SK-N-SH treated with all-trans-retinoic acid at 6 μM for 48 hours (cell line): ENCODE data around the gene RPE65.
A peak's percentile ranks its signal among the peaks of the same experiment; 100 is the strongest.

Source experiments
- ATAC-seq: fragments of 200-7000 bp; cut with Tn5 transposase; 3 replicates; pipeline ENCODE4 v1.9.1; 2020; ENCODE audit warnings: mild to moderate bottlenecking, moderate library complexity
- ARNTL ChIP-seq: fragments of 450-650 bp; formaldehyde crosslinking; IDR thresholded peaks from 2 replicates; pipeline ENCODE4 v1.5.0; 2020; ENCODE audit warnings: low read depth, mild to moderate bottlenecking, moderate library complexity, borderline replicate concordance
- BACH2 ChIP-seq: fragments of 250-450 bp; sonication (Bioruptor Pico); IDR thresholded peaks from 2 replicates; pipeline ENCODE4 v1.9.0; 2021; ENCODE audit warnings: mild to moderate bottlenecking, borderline replicate concordance
- CSDC2 ChIP-seq: fragments of 250-450 bp; sonication (Bioruptor Pico); IDR thresholded peaks from 2 replicates; pipeline ENCODE4 v1.5.0; 2020; ENCODE audit warnings: mild to moderate bottlenecking, moderate library complexity
- CSRNP3 ChIP-seq: fragments of 250-450 bp; sonication (Bioruptor Pico); IDR thresholded peaks from 2 replicates; pipeline ENCODE4 v1.5.1; 2021; ENCODE audit warnings: mild to moderate bottlenecking, moderate library complexity
- ESRRG ChIP-seq: fragments of 250-450 bp; sonication (Bioruptor Pico); IDR thresholded peaks from 2 replicates; pipeline ENCODE4 v1.6.1; 2021; ENCODE audit warnings: mild to moderate bottlenecking
- GLIS3 ChIP-seq: fragments of 250-450 bp; sonication (Bioruptor Pico); IDR thresholded peaks from 2 replicates; pipeline ENCODE4 v1.5.0; 2020; ENCODE audit warnings: mild to moderate bottlenecking, moderate library complexity
- ISL1 ChIP-seq: fragments of 250-450 bp; sonication (Bioruptor Pico); IDR thresholded peaks from 2 replicates; pipeline ENCODE4 v2.1.2; 2022; ENCODE audit warnings: mild to moderate bottlenecking, moderate library complexity
- OSR1 ChIP-seq: fragments of 250-450 bp; sonication (Bioruptor Pico); IDR thresholded peaks from 2 replicates; pipeline ENCODE4 v1.8.0; 2022; ENCODE audit warnings: moderate library complexity, mild to moderate bottlenecking, inconsistent platforms
- PATZ1 ChIP-seq: fragments of 250-450 bp; sonication (Bioruptor Pico); IDR thresholded peaks from 2 replicates; pipeline ENCODE4 v1.8.0; 2020; ENCODE audit warnings: mild to moderate bottlenecking, moderate library complexity, borderline replicate concordance
- PPARA ChIP-seq: fragments of 250-450 bp; sonication (Bioruptor Pico); IDR thresholded peaks from 2 replicates; pipeline ENCODE4 v1.5.0; 2020; ENCODE audit warnings: mild to moderate bottlenecking, borderline replicate concordance
- RARB ChIP-seq: fragments of 250-450 bp; sonication (Bioruptor Pico); IDR thresholded peaks from 2 replicates; pipeline ENCODE4 v1.8.0; 2021; ENCODE audit warnings: mild to moderate bottlenecking, moderate library complexity
- SNAI2 ChIP-seq: fragments of 250-450 bp; sonication (Bioruptor Pico); IDR thresholded peaks from 2 replicates; pipeline ENCODE4 v1.5.0; 2020; ENCODE audit warnings: mild to moderate bottlenecking, moderate library complexity
- TCF4 ChIP-seq: fragments of 250-450 bp; sonication (Bioruptor Pico); IDR thresholded peaks from 2 replicates; pipeline ENCODE4 v1.8.0; 2021; ENCODE audit warnings: mild to moderate bottlenecking, moderate library complexity, borderline replicate concordance
- TOX ChIP-seq: fragments of 250-450 bp; sonication (Bioruptor Pico); IDR thresholded peaks from 2 replicates; pipeline ENCODE4 v1.8.0; 2021; ENCODE audit warnings: mild to moderate bottlenecking, moderate library complexity, borderline replicate concordance
- ZC3H10 ChIP-seq: fragments of 250-450 bp; sonication (Bioruptor Pico); IDR thresholded peaks from 2 replicates; pipeline ENCODE4 v1.5.1; 2021; ENCODE audit warnings: mild to moderate bottlenecking, moderate library complexity
- ZFP3 ChIP-seq: fragments of 250-450 bp; sonication (Bioruptor Pico); IDR thresholded peaks from 2 replicates; pipeline ENCODE4 v1.5.0; 2020; ENCODE audit warnings: mild to moderate bottlenecking, moderate library complexity
- ZFP30 ChIP-seq: fragments of 450-650 bp; formaldehyde crosslinking; IDR thresholded peaks from 2 replicates; pipeline ENCODE4 v1.5.0; 2022; ENCODE audit warnings: mild to moderate bottlenecking, moderate library complexity
- ZNF565 ChIP-seq: fragments of 450-650 bp; formaldehyde crosslinking; conservative IDR thresholded peaks from 2 replicates; pipeline ENCODE4 v1.5.0; 2020; ENCODE audit warnings: low read depth, mild to moderate bottlenecking, moderate library complexity
- ZNF70 ChIP-seq: fragments of 450-650 bp; formaldehyde crosslinking; IDR thresholded peaks from 2 replicates; pipeline ENCODE4 v1.5.0; 2020; ENCODE audit warnings: mild to moderate bottlenecking, moderate library complexity
- ZNF8 ChIP-seq: fragments of 450-650 bp; formaldehyde crosslinking; IDR thresholded peaks from 2 replicates; pipeline ENCODE4 v1.5.0; 2020; ENCODE audit warnings: mild to moderate bottlenecking, moderate library complexity
- TF ChIP-seq, protein P1 (sequence below): fragments of 250-450 bp; sonication (Bioruptor Pico); IDR thresholded peaks from 2 replicates; pipeline ENCODE4 v1.8.0; 2021; ENCODE audit warnings: low read depth, mild to moderate bottlenecking, moderate library complexity, borderline replicate concordance
- TF ChIP-seq, protein P2 (sequence below): fragments of 250-450 bp; sonication (Bioruptor Pico); IDR thresholded peaks from 2 replicates; pipeline ENCODE4 v1.5.0; 2020; ENCODE audit warnings: mild to moderate bottlenecking, moderate library complexity

The RPE65 gene

DNA sequence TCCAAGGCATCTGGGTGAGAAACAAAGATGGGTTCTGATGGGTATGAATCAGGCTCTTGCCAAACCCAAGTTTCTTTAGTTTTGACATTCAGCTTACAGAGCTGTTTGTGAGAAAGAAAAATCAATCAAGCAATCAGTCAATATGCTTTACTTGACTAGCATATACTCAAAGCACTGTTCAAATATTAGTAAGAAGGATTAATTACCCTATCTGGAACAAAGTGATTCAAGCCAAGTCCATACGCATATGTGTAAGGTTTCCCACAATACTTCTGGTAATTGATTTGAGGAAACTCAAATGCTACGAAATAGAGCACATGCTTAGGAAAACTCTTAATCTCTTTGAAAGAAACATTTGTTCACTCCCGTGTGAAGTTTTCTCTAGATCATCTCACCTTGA is 18.7 kb downstream of the RPE65 start:
- ATAC-seq, result no peak
- TF ChIP-seq PATZ1 (CRISPR knock-in tag), result no peak
- no peak for TF ChIP-seq ZNF8 (CRISPR knock-in tag)
- TF ChIP-seq TCF4 (CRISPR knock-in tag), result no peak
- no peak for TF ChIP-seq TOX (CRISPR knock-in tag)

DNA sequence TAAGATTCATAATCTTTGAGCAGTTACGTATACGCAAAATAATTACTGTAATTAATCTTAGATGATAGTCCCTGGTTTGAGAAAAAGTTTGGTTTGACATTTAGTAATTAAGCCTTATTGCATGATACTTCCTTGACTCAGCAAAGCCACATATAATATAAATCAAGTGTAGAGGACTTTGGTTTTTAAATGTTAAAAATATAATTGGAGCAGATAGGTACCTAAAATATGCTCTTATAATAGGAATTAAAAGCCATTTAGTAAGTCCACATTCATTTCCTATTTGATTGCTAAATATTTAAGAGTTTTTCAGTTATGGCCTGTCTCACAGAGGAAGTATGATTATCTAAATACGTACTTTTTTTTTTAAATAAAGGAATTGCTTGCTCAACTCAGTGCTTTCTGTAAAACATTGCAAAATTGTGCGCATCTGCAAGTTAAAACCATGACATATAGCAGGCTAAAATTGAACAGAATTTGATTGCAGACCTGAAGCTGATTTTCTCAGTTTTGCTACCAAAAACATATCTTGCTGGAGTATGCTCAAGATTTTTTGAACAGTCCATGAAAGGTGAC is 20.4 kb downstream of the RPE65 start:
- TF ChIP-seq TOX (CRISPR knock-in tag) (peak; percentile 98), RARB (CRISPR knock-in tag) (peak; percentile 94), ZC3H10 (CRISPR knock-in tag) (peak; percentile 96), ISL1 (CRISPR knock-in tag) (peak; percentile 95), CSDC2 (CRISPR knock-in tag) (no peak)
- TF ChIP-seq, protein P1, sequence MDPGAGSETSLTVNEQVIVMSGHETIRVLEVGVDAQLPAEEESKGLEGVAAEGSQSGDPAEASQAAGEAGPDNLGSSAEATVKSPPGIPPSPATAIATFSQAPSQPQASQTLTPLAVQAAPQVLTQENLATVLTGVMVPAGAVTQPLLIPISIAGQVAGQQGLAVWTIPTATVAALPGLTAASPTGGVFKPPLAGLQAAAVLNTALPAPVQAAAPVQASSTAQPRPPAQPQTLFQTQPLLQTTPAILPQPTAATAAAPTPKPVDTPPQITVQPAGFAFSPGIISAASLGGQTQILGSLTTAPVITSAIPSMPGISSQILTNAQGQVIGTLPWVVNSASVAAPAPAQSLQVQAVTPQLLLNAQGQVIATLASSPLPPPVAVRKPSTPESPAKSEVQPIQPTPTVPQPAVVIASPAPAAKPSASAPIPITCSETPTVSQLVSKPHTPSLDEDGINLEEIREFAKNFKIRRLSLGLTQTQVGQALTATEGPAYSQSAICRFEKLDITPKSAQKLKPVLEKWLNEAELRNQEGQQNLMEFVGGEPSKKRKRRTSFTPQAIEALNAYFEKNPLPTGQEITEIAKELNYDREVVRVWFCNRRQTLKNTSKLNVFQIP (CRISPR knock-in tag), result peak; percentile 84; the same call in 1 of the 2 replicates
- TF ChIP-seq, all 23 proteins: peak for 5
- ATAC-seq, result peak; percentile 92

GRCh38 chr1:68426594-68426993 is 23.2 kb downstream of the RPE65 start:
- ATAC-seq, result peak; percentile 57
- TF ChIP-seq CSRNP3 (CRISPR knock-in tag) (no peak), ARNTL (CRISPR knock-in tag) (no peak), SNAI2 (CRISPR knock-in tag) (no peak), ISL1 (CRISPR knock-in tag) (peak; percentile 97), ZNF70 (no peak), ZFP30 (CRISPR knock-in tag) (no peak), TOX (CRISPR knock-in tag) (0 out of 2 replicates have a peak, but pooled peaks have one; percentile 57), ZNF8 (CRISPR knock-in tag) (no peak)
- TF ChIP-seq, protein P1 (CRISPR knock-in tag), result 0 out of 2 replicates have a peak, but pooled peaks have one; percentile 88

- peak; percentile 91 for ATAC-seq
- no peak for TF ChIP-seq CSDC2 (CRISPR knock-in tag)
- TF ChIP-seq ZNF8 (CRISPR knock-in tag), result no peak
- no peak for TF ChIP-seq ESRRG (CRISPR knock-in tag)
- TF ChIP-seq BACH2 (CRISPR knock-in tag), result no peak
- no peak for TF ChIP-seq ZNF70
- TF ChIP-seq ISL1 (CRISPR knock-in tag), result peak; percentile 96
- TF ChIP-seq GLIS3 (CRISPR knock-in tag), result no peak
- TF ChIP-seq TOX (CRISPR knock-in tag), result peak; percentile 95
- TF ChIP-seq, protein P2, sequence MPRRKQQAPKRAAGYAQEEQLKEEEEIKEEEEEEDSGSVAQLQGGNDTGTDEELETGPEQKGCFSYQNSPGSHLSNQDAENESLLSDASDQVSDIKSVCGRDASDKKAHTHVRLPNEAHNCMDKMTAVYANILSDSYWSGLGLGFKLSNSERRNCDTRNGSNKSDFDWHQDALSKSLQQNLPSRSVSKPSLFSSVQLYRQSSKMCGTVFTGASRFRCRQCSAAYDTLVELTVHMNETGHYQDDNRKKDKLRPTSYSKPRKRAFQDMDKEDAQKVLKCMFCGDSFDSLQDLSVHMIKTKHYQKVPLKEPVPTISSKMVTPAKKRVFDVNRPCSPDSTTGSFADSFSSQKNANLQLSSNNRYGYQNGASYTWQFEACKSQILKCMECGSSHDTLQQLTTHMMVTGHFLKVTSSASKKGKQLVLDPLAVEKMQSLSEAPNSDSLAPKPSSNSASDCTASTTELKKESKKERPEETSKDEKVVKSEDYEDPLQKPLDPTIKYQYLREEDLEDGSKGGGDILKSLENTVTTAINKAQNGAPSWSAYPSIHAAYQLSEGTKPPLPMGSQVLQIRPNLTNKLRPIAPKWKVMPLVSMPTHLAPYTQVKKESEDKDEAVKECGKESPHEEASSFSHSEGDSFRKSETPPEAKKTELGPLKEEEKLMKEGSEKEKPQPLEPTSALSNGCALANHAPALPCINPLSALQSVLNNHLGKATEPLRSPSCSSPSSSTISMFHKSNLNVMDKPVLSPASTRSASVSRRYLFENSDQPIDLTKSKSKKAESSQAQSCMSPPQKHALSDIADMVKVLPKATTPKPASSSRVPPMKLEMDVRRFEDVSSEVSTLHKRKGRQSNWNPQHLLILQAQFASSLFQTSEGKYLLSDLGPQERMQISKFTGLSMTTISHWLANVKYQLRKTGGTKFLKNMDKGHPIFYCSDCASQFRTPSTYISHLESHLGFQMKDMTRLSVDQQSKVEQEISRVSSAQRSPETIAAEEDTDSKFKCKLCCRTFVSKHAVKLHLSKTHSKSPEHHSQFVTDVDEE (CRISPR knock-in tag), result no peak
- no peak for TF ChIP-seq SNAI2 (CRISPR knock-in tag)
- TF ChIP-seq ZFP30 (CRISPR knock-in tag), result no peak
- peak; percentile 86; the same call in 1 of the 2 replicates for TF ChIP-seq RARB (CRISPR knock-in tag)
- TF ChIP-seq ARNTL (CRISPR knock-in tag), result no peak
- no peak for TF ChIP-seq OSR1 (CRISPR knock-in tag)
- TF ChIP-seq, protein P1 (CRISPR knock-in tag), result peak; percentile 85; the same call in 1 of the 2 replicates
- TF ChIP-seq ZNF565 (CRISPR knock-in tag), result no peak
- TF ChIP-seq ZFP3 (CRISPR knock-in tag), result no peak
- TF ChIP-seq TCF4 (CRISPR knock-in tag), result no peak
- TF ChIP-seq PPARA (CRISPR knock-in tag), result no peak
Observed at GRCh38 chr1:68421350-68421749, 28.4 kb downstream of the RPE65 start.
